ENCODE results near the gene NOS2. TPM values are rescaled to one million over a fixed set of nuclear protein-coding genes. Genes with fewer than 3 reads are reported as not detected.
"Not testable (repeated sequence)": the region's sequence is repeated elsewhere in the genome, so short reads cannot be mapped to it uniquely, and the experiment has no call there.

The NOS2 gene
- polyA plus RNA-seq, 4 donors, result 1.9 to 2.4 (median 2.1) TPM

DNA sequence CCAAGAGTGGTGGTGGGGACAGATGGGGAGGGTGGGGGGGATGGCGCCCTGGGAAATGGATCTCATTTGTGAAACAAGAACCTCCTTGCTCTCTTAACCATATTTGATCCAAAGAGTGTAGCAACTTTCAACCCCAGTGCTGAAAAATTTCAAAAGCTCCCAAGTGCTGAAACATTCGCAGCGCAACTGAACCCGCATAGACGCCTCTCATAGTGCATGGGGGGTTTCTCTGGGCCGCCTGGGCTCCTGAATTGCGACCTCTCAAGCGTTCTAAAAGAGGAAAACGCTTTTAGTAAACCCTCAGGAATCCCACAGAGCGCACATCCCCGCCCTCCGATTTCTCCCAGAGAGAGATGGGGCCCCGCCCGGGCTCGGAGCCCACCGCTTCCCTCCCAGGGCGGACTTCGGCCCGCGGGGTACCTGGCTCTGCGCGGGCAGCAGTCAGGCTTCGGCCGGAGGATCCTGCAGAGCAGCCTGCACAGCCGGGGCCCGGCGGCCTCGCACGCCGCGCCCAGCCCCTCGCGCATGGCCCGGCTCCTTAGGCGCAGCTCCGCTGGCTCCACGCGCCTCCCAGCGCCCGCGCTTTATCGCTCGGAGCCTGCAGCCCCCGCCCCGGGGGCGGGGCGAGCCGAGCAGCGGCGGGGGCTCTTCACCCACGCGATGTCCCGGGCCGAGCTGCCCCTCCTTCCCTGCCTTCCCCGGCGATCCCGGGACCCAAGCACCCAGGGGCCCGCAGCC is 7.0 kb downstream of the NOS2 start:
- DNase-seq (ENCODE audit: low read depth in 4 of 4, low spot score in 3 of 4), result peak in 3 of 4 donors; percentile 10 to 27 (median 20)

DNA sequence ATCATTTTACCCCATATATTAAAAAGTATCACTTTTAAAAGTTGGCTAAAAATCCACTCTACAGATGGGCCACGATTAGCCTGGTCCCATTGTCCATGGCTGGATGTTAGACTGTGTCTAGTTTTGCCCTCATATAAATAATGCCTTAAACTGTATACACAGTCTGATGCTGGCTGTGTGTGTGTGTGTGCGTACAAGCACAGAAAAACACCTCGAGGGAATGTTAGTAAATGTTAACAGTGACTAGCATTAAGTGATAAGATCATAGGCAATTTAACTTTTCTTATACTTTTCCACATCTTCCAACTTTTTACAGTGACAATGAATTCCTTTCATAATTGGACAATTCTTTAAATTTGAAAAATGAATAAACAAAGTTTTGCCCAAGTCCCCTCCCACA is 8.2 kb downstream of the NOS2 start:
- DNase-seq (ENCODE audit: low read depth in 4 of 4, low spot score in 3 of 4), result no peak

DNA sequence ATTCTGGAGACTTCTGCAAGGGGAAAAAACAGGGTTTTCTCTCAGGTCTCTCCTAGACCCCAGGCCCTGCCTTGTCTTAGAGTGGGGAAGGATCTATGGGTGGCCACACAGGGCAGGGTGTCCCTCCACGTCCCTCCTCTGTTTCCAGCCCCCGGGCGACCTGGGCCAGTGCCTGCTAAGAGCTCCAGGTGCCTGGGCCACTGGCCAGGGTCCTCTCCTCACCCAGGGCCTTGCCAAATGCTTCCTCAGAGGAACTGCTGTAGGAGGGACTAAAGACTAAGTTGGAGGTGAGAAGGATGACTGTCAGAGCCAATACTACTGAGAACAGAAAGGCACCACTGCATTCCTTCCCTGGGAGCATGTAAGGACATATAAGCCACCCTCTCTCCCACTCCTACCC is 11.4 kb downstream of the NOS2 start:
- DNase-seq (ENCODE audit: low read depth in 4 of 4, low spot score in 3 of 4), result no peak

DNA sequence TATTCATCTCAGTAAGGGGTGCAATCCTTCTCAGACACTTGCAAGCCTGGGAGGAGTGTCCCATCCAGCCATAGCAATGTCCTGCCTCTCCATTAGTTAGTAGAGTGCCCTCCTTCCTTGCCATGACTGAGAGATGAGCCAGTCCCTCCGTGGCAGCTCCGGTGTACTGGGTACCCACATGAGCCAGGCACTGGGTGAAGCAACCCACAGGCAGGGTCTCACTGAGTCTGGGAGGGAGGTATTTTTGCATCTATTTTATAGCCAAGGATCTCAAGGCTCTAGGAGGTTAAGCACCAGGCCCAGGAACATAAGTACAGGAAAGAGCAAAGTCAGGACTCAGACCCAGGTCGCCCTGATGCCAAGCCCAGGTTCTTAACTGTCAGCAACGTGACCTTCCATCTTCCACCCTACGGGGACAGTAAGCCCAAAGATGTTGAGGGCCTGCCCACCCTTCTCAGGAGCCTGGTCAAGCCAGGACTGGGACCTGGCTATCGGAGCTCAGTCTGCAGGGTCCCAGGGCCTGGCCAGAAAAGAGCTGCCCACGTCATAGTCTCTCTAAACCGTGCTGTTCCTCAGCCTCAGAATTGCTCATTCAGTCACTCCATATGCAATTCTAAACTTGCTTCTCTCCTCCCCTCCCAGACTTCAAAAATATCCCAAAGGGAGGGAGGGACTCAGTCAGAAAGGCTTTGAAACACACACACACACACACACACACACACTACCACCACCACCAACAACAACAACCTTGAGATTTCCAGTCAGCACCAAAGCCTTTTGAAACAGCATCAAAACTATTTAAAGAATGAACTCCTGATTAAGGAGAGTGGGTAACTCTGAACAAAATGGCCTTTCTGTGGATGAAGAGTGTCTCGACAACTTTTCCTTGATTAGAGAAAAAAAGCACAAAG is 16.6 kb downstream of the NOS2 start:
- no peak for DNase-seq (ENCODE audit: low read depth in 4 of 4, low spot score in 3 of 4)

DNA sequence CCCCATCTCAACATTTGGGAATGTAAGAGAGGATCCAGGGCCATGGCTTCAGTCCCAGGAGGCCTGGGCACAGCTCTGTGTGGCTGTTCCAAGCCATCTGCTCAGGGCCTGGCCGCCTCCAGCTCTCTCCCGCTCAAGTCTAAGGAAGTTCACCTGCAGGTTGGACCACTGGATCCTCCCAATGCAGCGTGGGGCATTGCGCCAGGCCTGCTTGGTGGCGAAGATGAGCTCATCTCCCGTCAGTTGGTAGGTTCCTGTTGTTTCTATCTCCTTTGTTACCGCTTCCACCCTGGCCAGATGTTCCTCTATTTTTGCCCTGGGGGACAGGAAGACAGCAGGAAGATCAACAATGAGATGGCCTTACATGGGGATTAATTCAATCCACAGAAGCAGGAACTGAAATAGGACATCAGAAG is 17.5 kb downstream of the NOS2 start:
- DNase-seq (ENCODE audit: low read depth in 4 of 4, low spot score in 3 of 4), result no peak

DNA sequence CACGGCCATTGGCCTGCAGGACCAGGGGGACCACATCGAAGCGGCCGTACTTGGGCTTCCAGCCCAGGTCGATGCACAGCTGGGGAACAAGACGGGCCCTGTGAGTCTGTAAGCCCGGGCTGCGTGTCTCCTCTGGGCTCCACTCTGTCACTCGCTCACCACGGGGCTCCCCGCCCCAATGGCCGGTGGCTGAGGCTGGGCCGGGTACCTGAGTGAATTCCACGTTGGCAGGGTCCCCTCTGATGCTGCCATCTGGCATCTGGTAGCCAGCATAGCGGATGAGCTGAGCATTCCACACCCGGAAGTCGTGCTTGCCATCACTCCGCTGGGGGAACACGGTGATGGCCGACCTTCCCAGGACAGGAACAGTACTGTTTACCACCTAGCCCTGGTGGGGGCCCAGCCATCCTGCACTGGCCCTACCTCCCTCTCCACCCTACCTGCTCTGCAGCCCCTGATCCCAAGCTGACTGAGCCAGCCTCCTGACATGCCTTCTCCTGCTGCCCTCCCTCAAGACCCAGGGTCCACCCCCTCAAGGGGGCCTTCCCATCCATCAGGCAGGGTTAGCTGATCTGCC is 19.4 kb downstream of the NOS2 start:
- DNase-seq (ENCODE audit: low read depth in 4 of 4, low spot score in 3 of 4), result no peak

DNA sequence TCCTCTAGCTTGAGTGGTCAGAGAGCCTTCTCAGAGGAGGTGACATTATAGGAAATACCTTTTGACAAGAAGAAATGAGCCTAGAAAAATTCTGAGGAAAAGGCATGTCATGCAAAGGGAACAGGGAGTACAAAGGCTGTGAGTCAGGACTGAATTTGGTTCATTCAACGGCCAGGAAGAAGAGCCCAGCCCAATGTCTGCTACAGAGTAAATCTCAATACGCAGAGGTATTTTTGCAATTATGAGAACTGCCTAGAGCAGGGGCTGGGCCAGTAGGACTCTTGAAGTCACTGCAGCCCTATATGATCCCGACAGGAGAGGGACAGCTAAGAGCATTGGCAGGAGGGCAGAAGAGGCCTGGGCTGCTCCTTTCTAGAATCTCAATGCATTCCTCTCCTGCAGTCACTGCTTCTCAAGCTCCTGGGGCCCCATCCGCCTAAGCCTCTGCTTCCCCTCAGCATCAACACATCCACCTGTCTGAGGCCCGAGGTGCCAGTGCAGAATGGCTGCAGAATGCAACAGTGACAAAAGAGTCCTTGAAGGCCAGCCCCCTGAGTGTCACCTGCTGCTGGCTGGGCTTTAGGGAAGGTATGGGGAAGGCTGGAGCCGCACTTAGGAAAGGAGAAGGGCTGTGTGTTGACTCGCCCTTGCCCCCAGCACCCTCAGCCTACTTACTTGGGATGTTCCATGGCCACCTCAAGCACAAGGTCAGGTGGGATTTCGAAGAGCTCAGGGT is 20.1 kb downstream of the NOS2 start:
- no peak for DNase-seq (ENCODE audit: low read depth in 4 of 4, low spot score in 3 of 4)

DNA sequence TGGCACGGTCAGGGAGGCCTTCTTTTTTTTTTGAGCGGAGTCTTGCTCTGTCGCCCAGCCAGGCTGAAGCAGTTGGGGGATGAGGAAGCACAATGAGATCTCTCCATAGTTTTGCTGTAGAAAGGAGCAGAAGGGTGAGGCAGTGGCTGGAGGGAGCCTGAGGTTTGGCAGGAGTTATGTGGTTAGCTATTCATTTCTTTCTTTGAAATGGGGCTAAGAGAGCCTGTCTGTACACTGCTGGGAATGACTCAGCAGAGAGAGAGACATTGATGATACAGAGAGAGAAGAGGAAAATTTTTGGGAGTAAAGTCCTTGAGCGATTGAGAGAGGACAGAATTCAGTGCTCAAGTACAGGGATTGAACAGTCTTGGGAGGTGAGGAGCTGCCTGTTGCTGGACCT is 22.1 kb downstream of the NOS2 start:
- DNase-seq (ENCODE audit: low read depth in 4 of 4, low spot score in 3 of 4), result no peak

DNA sequence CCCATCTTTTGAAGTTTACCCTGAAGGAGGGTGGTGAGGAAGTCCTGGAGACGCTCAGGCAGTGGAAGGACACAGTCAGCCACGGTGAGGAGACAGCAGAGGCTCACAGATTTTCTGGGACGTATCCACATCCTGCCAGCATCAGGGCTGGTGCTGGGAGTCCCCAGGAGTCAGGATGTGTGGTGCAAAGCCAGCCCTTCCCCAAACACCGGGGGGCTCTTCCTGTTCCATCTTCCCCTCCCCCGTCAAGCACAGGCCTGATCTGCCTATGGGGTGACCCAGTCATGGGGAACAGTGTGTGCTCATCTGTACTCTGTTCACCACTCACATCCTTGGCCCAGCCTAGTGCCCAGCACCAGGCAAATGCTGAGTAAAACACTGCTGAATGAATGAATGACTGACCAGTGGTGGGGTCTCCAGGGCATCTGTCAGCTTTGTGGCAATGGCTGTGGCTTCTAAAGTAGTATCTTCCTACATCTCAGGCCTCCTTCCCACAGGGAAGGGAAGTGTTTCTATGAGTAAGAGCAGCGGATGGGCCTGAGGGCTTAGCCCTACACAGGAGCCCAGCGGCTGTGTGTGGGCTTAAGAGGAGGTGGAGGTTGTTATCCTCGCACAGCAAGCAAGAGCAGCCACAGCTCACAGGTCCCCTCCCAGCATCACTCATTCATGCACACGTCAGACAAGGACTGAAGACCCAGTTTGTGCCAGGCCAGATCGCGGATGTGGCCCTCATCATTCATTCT is 23.3 kb downstream of the NOS2 start:
- DNase-seq (ENCODE audit: low read depth in 4 of 4, low spot score in 3 of 4), result no peak

DNA sequence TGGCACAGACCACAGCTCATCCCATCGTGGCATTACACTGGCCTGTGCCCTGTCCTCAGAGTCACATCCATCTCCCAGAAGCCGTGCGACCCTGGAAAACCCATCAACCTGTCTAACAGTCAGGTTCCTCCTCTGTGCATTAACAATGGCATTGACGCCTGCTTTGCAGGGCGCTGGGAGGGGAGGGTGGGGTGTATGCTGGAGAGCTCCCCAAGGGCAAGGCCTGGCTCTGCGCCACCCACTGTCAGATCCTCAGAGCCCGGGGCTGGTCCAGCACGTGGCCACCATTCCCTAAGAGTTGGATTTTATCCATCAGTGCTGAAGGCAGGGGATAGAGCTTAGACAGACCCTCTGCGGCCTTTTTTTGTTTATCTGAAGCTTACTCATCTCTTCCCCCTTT is 28.7 kb downstream of the NOS2 start:
- no peak for DNase-seq (ENCODE audit: low read depth in 4 of 4, low spot score in 3 of 4)

DNA sequence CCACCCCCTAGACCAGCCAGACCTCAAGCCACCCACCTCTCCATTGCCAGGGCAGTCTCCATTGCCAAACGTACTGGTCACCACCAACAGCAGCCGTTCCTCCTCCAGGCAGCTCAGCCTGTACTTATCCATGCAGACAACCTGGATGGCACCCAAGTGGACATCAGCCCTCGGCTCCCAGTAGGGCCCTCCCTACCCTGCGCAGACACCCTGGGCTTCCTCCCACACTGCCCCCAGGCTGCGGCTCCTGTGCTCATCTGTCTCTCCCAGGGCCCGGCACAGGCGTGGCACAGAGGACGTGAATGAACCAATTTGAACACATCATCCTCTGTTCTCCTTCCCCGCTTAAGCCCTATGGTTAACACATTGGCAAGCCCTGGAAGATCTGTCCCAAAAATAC is 29.5 kb downstream of the NOS2 start:
- no peak for DNase-seq (ENCODE audit: low read depth in 4 of 4, low spot score in 3 of 4)

DNA sequence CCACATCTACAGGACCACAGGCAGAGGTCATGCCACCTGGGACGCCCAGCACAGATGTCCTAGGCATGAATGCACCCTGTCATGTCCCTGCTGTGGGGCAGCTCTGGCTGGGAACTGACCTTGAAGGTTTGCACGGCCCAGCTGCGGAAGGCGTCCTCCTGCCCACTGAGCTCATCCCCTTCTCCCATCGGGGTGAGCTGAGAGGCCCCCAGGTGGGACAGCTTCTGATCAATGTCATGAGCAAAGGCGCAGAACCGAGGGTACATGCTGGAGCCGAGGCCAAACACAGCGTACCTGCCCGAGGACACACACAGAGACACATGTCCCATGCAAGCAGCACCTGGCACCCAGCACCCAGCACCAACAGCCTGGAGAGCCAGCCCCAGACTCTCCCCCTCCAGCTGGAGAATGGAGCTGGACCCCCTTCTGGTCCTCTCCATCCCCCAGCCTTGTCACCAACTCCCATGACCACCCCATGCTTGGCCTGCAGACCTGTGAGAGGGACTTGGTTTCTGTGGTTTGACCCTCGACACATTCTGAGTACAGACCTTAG is 31.4 kb downstream of the NOS2 start:
- no peak for DNase-seq (ENCODE audit: low read depth in 4 of 4, low spot score in 3 of 4)

DNA sequence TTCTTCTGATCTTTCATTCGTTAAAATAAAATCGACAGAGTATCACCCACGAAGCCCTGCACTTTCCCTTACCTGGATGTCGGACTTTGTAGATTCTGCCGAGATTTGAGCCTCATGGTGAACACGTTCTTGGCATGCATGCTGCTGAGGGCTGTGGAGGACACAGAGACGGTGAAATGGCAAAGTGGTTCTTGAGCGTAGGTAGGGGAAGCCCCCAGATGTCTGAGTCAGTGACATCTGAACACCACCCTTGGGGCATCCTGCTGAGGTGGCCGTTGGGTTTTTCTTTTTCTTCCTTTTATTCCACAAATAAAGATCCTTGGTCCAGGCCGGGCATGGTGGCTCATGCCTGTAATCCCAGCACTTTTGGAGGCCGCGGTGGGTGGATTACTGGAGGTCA is 33.9 kb downstream of the NOS2 start:
- no peak for DNase-seq (ENCODE audit: low read depth in 4 of 4, low spot score in 3 of 4)

DNA sequence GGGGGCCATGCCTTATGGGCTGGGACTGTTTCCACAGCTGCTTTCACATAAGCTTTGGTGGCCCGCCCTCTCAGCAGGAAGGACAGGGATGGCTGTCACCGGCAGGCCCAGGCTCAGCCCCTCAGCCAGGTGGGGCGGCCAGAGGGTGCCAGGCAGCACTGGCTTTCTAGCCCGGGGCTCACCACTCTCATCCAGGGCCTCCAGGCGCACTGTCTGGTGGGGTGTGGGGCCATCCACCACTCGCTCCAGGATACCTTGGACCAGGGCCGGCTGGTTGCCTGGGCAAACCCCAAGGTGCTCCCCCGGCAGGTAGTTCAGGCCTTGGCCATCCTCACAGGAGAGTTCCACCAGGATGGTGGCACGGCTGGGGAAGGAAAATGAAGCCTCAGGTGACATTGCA is 35.0 kb downstream of the NOS2 start:
- DNase-seq (ENCODE audit: low read depth in 4 of 4, low spot score in 3 of 4), result no peak

DNA sequence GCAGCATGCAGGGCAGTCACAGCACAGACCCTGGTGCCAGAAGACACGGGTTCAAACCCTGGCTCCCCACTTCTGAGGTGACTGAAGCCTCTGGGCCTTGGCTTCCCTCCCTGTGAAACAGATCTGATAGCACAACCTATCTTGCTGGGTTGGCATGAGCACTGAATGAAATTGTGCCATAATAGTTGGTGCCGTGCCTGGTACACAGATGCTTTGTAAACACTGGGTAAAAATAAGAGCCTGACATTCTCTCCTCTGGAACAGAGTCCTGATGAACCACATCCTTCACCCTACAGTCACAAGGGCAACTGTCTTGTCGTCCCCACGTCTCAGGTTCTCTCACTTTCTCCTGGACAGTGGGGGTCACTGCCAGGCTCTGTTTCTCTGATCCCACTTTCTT is 35.7 kb downstream of the NOS2 start:
- no peak for DNase-seq (ENCODE audit: low read depth in 4 of 4, low spot score in 3 of 4)

DNA sequence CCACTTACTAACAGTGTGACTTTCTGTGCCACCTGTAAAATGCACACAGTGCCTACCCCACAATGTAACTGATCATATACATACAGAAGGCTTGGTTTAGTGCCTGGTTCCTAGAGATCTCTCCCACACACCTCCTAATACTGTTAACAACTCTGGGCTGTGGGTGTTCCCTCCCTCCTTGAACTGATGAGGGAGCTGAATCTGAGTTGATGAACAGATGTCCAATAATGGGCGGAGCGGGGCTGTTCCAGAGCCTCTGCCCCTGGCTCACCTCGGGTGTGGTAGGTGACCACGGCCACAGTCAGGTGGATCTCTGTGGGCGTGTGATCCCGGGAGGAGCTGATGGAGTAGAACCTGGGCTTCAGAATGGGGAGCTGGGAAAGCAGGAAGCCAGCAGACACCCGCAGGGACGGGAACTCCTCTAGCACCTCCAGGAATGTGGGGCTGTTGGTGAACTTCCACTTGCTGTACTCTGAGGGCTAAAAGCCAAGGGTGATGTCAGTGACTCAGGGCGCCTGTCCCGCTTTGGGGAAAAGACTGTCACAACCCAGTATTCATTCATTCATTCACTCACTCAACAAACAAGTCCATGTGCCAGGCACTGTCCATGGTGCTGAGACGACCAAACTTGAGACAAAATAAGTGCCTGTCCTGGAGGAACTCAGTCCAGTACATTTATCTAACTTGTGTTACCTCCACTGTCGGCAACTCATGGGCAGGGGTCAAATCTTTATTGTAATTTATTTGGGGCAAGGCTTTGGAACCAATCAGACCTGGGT is 37.6 kb downstream of the NOS2 start:
- DNase-seq (ENCODE audit: low read depth in 4 of 4, low spot score in 3 of 4), result peak in 3 of 4 donors; percentile 12 to 44 (median 17)

DNA sequence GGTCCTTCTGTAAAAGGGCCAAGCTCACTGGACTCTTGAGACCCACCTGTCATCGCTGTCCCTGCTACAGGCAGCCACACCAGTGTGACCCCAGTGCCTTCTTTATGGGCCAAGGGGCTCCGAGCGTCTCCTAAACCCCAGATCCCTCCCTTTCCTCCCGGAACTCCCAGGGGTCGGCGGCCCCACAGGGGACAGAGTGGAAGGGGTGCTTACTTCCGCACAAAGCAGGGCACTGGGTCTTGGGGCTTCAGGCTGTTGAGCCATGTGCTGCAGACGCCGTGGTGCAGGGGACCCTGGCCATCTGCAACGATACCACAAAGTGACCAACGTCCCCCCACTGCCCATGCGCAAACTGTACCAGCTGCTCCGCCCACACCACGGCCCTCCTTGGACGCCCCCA is 39.4 kb downstream of the NOS2 start:
- not testable (repeated sequence) for DNase-seq (ENCODE audit: low read depth in 4 of 4, low spot score in 3 of 4)

DNA sequence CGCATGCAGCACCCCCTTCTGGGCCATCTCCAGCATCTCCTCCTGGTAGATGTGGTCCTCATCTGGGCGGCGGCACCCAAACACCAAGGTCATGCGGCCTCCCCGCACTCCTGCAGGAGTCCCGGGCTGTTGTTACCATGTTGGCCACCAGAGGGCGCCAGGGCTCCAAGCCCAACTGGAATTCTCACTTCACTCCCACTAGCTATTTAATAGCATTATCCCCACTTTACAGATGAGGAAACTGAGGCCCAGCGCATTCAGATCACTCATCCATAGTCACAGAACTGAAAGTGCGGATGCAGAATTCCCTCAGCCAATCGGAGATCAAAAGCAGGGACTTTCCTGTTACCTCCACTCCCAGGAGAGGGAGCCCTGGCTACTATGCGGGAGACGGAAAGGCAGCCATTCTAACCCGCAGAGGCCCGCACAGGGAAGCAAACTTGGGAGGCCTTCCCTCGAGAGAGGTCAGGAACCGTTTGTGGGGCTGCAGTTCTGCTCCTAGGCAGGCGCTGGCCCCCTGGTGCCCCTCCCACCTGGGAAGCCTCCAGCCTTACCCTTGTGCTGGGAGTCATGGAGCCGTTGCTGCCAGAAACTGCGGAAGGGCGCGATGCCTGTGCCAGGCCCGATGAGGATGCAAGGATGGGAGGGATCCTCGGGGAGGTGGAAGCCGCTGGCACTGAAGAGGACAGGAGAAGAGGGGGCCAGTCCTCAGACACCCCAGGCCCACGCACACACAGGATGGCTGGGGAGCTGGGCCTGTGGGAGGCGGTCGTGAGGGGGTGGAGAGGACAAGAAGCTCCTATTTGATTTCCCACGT is 40.1 kb downstream of the NOS2 start:
- peak in 1 of 4 donors; percentile 8 for DNase-seq (ENCODE audit: low read depth in 4 of 4, low spot score in 3 of 4)

All from right renal pelvis (tissue), 4 donors.